NCI-H1930 (cell line): Measurements from ENCODE around the gene GTF3C4.

ENCODE experiments used
- DNase-seq, 2 experiments: peaks; one replicate each; lab custom pipeline; 2025; lab: John Stamatoyannopoulos, UW

Gene GTF3C4

DNA sequence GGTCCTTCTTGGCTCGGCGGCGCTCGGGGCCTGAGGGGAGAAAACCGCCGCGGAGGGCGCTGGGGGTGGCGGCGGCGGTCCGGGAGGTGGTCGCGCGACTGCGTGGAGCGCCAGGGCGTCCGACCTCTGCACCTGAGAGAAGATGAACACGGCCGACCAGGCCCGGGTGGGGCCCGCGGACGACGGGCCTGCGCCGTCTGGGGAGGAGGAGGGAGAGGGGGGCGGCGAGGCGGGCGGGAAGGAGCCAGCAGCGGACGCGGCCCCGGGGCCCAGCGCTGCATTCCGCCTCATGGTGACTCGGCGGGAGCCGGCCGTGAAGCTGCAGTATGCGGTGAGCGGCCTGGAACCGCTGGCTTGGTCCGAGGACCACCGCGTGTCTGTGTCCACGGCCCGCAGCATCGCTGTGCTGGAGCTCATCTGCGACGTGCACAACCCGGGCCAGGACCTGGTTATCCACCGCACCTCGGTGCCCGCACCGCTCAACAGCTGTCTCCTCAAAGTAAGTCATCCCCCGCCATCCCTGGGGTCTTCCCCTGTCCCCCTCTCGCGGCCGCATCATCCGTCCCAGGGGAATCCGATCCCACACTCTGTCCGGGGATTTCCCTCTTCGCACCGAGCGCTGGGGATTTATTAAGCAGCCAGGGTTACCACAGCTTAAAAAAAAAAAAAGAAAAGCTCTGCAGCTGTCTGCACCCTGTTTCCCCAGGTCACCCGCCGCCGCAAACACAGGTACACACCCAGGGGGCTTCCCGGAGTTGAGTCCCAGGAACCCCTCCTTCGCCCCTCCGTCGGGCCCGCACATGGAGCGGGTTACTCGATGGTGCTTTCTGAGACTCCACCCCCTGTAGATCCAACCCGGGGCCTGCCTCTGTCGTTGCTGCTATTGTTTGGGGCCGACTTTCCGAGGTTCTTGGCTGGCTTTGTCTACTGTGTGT, at the start of gene GTF3C4:
GTF3C4 (plus strand) TSS at position 8 of the 935 bp plus-strand sequence; CDS start at position 143, 135 bp downstream.
- no peak for DNase-seq

- no peak for DNase-seq
Observed at GRCh38 chr9:132622159-132622558, 48.1 kb upstream of the GTF3C4 start.

DNA sequence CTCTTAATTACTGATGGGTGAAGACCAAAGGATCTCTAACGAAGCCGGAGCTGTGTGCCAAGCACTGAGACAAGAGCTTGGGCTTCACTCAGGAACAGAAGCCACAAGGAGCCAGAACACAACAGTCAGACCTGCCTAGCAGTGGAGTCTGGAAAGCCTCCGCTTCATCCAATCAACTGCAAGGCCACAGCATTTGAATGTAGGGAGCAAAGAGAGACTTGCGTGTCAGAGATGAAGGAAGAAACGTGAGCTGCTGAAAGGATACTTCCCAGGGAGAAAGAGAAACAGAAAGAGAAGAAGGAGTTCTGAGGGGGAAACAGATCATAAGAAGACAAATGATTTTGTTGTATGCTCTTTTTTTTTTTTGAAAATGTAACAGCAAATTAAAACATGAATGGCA, 44.0 kb upstream of the GTF3C4 start:
- no peak for DNase-seq

DNA sequence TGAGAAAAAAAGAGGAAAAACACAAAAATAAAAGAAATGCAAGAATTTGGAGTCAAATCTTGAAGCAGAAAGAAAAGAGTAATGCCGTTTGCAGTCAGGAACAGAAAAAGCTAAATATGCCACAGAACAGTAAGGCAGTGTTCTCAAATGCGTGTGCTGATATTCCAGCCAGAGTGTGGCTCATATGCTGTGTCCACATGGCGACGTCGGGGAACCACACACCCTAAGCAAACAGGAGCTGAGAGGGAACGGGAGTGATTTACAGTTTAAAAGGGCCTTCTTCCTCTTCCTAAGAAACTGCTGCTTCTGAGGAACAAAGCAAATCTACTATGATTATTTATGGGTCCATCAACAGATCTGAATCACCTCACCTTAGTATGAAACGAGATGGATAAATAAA, 43.2 kb upstream of the GTF3C4 start:
- no peak for DNase-seq

- no peak for DNase-seq
Observed at GRCh38 chr9:132627594-132627993, 42.7 kb upstream of the GTF3C4 start.

- no peak for DNase-seq
Observed at GRCh38 chr9:132628746-132629145, 41.5 kb upstream of the GTF3C4 start.

GRCh38 chr9:132630116-132630515, 40.1 kb upstream of the GTF3C4 start:
- no peak for DNase-seq

- no peak for DNase-seq
Observed at GRCh38 chr9:132630811-132631210, 39.5 kb upstream of the GTF3C4 start.

- DNase-seq = no peak
Observed at GRCh38 chr9:132631280-132631679, 39.0 kb upstream of the GTF3C4 start.

DNA sequence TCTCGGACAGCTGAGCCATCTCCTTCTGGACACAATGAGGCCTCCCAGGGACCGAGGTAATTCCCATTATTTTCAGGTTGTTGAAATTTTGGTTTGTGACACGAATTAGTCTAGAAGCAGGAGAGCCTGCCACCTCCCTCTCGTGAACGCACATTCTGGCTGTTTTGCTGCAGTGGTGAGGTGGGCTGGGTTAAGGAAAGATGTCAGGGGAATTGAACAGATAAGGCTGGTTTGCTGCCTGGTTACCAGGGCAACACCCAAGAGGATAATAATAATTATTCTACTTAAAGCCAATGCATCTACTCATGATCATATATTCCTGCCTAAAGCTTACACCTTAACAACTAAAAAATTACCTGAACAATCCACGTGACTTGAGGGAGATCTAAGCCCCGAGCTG, 38.6 kb upstream of the GTF3C4 start:
- DNase-seq = no peak

DNA sequence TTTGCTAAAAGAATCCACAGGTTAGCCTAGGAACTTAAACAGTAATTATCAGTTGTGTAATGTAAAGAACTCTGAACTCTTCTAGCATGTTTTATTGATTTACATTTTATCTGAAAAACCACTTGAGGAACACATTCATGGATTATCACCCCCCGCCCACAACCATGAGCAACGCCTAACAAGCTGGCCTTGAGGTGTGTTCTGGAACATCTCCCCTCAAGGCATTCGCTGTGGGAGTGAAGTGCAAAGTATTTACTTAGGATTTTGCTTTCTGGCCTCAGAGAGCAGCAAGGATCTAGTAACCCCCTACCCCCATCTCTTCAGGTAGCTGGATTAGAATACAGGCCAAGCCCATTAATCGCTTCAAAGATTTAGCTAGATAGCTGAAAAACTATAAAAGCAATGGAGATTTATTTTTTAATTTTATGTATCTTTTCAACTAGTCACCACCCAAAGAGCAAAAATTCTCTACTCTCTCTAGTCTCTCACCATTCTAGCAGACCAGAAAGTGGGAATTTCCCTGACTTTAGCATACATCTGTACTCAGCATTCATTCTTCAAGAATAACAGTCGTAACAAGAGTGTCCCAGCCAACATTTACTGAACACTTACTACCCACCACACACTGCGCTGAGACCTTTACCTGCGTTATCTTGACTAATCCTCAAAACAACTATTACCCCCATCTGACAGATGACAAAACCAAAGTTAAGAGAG, 37.7 kb upstream of the GTF3C4 start:
- DNase-seq = no peak

DNA sequence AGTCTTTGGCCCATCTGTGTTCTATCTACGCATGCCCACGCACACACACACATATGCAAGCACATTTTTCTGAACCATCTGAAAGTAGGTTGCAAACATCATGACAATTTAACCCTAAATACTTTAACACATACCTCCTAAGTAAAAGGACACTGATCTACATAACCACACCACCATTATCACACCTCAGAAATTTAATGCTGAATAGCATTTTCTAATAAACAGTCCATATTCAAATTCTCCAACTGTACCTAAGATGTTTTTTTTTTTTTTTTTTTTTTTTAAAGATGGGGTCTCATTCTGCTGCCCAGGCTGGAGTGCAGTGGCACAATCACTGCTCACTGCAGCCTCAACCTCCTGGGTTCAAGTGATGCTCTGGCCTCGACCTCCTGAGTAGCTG, 35.9 kb upstream of the GTF3C4 start:
- no peak for DNase-seq

GRCh38 chr9:132637351-132637750, 32.9 kb upstream of the GTF3C4 start:
- DNase-seq = no peak

DNA sequence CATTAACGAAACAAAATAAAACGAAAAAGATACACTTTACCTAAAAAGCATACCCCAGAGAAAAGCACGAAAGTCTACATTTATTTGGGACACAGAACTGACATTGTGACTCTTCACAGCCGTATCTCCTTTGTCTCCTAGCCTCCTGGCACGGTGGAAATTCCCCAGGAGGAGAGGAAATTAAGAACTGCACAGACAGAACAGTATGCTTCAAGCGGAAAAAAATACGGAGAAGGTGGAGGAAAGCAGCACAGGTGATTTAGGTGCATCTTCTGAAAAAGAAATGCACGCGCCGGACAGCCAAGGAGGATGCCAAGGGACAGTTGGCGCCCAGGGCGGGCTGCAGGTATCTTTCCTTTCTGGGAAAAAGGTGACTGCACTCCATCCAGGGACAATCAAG, 32.5 kb upstream of the GTF3C4 start:
- no peak for DNase-seq

DNA sequence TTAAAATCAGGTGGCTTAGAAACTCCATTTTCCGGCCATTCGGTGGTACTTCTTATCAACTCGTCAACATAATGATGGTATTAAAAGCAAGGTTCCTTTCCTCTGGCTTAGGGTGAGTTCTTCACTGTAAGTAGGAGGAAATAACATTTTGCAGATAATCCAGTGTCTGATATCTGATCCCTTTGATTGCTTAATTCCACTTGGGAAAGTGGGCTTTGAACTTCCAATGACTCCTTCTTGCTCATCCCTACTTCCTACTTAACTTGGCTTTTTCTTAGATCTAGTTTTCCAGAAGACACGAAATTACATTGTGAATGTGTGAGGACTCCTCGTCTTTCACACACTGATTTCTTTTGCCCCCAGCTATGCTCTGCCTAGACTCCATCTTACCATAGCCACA, 32.0 kb upstream of the GTF3C4 start:
- no peak for DNase-seq

DNA sequence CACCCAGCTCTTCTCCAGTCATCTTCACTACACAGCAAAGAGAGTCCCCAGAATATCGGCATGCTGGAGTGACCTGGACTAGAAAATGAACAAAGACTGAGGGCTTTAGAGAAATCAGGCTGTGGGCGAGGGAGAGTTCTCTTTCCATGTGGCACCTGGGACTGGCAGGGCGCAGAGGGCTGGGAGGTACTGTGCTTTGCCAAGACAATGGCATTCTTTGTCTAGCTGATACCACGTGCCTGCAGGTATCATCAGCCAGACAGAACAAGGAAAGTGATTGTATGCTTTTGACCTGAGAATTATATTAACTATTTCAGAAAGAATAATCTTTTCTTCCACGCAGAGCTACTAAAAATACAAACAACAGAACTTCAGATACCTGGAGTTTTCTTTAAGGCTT, 30.9 kb upstream of the GTF3C4 start:
- DNase-seq = no peak

DNA sequence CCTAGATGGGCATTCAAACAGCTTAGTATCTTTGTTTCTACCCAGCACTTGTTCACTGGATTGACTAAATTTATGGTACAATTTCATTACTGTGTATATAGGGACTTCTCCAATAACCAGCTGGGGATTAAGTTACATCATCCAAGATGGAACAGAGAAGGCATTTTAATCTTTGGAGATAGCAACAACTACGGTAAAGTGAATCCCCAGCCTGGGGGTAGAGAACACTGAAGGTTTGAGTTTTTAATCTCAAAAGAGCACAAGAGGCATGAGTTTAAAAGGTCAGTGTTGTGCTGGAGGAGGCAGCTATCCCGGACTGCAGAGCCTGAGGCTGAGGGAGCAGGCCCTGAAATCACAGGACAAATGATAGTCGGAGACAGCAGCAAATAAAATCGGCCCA, 29.0 kb upstream of the GTF3C4 start:
- no peak for DNase-seq

- DNase-seq = no peak
Observed at GRCh38 chr9:132644251-132644650, 26.0 kb upstream of the GTF3C4 start.

DNA sequence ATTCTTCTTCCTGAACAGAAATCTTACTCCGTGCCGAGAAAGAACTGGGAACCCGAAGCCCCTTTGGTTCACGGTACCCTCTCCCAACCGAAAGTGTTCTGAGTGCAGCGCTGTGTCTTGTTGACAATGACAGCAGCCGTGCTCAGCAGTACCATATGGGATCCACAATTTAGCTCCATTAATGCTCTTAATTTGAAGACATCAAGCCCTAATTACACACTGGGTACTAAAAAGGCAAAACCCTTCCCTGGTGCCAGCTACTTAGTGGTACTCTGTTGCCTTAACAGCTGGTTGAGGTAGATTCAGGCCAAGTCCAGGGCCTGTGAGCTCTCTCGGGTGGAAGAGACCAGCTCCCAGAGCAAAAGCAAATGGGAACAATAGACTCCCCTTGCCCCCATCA, 25.0 kb upstream of the GTF3C4 start:
- DNase-seq = no peak

- no peak for DNase-seq
Observed at GRCh38 chr9:132645711-132646110, 24.6 kb upstream of the GTF3C4 start.

- DNase-seq = no peak
Observed at GRCh38 chr9:132646726-132647125, 23.5 kb upstream of the GTF3C4 start.

- DNase-seq = no peak
Observed at GRCh38 chr9:132647355-132647754, 22.9 kb upstream of the GTF3C4 start.

DNA sequence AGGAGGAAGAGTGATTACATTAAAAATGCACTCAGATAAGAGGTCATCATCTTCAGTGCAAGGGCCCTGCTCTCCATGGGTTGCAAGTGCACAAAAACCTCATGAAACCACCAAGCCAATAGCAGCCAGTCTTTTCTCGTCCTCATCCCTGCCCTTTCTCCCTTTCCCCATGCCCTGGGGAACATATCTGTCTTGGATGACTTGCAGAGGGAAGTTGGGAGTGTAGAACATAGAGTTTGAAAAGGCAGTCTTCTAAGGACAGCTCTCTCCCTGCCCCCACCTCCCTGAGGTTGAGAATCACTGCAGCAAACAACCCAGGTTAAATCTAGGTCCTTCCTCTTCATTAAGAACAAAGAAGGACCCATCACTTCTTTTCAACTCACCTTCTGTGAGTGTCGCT, 22.5 kb upstream of the GTF3C4 start:
- no peak for DNase-seq
